Activated CD8-positive, alpha-beta memory T cell treated with anti-CD3 and anti-CD28 coated beads, Interleukin-2, amount 50 U/mL, for 24 hours (primary cell): ENCODE data around the gene AHCYL1.

Experiments
- DNase-seq: peaks from one replicate; pipeline ENCODE4 v3.0.0-alpha.2; 2020; ENCODE audit errors: extremely low read depth

AHCYL1 gene

DNA sequence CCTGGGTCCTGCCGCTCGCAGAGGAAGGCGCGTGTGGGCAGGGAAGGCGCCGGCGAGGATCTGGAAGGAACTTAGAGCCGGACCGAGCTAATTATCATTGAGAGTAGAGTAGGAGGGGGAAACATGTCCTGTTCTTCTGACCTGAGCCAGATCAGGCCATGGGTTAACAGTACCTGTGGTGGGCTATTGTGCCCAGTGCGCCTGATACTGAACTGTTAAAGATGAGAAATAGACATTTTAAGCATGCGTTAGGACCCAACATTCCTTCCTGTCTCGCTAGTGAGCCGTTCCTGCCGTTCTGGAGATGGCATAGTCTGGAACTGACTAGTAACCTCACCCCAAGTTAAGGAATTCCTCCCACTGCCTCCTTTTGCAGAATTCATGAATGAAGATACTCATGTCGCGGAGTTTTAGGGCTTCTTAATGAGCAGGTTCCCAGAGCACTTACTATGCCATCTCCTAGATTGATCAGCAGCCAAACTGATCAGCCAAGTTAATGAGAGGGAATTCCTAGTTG, 50.7 kb downstream of the AHCYL1 start:
- DNase-seq, result no peak

DNA sequence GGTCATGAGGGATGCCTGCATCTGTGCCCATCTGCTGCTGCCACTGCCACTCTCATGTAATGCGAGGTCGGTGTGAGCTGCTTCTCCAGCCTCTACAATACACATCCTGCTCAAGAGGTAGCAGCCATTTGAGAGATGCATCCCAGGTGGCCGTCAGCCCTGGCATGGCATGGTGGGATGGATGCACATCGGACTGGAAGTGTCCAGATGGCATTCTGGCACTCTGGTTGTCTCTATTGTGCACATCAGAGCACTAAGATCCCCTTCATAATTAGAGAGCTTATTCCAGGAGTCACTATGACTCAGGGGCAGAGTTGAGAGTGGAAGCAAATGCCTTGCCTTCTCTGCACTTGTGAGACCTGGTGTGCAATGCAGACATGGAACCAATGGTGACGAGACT, 53.7 kb downstream of the AHCYL1 start:
- DNase-seq, result no peak

DNA sequence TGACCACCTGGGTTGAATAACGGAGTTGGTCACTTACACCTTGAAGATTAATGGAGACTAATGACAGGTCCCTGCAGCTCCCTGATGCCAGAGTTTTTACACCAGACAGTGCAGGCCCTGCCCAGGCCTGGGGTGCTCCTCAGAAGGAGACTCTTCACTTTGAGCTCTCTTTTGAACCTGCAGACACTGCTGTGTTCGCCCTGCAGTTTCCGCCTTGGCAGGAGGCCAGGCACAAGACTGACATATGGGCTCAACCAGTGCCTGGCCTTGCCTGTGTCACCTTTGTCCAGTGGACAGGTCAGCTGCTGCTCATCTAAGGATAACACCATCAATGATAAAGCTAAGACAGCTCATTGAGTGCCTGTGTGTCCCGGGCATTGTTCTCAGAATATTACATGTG, 55.1 kb downstream of the AHCYL1 start:
- no peak for DNase-seq

DNA sequence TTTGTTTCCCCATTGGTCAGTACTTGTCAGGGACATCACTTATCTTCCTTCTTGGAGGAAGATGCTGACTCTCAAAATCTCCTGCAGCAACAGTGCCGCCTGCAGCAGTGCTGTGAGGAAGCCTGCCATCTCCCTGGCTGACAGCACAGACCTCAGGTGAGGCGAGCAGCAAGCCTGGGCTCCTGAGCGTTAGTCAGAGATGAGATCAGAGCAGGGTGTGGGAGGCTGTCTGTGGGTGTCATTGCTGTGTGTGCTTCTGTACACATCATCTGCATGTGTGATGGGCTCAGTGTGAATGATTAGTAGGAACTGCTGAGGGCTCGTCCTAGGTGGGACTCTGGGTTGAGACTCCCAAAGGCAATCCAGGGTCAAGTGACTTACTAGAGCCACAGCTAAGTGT, 56.0 kb downstream of the AHCYL1 start:
- DNase-seq, result no peak

DNA sequence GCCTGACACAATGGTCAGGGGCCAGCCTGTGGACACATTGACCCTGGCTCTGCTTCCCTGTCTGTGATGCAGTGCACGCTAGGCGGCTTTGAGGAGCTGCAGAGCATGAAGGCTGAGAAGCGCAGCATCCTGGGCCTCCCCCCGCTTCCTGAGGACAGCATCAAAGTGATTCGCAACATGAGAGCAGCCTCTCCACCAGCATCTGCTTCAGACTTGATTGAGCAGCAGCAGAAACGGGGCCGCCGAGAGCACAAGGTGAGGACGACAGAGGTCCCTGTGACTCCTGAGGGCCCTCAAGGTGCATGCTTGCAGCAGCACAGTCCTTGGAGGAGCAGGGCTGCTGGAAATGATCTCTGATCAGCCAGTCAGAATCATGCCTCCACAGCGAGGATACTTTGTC, 58.5 kb downstream of the AHCYL1 start:
- no peak for DNase-seq

DNA sequence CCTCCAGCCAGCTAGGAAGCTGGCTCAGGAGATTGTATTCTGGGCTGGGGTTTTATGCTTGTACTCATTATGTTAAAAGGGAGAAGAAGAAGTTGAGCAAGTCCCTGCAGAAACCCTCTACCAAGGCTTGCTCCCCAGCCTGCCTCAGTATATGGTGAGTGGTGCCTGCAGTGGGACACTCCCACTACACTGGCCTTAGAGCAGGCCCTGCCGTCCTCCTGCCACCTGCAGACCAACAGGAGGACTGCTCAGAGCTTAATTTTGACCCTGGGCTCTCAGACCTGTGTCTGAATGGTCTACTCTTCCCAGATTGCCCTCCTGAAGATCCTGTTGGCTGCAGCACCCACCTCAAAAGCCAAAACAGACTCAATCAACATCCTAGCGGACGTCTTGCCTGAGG, 62.9 kb downstream of the AHCYL1 start:
- no peak for DNase-seq

DNA sequence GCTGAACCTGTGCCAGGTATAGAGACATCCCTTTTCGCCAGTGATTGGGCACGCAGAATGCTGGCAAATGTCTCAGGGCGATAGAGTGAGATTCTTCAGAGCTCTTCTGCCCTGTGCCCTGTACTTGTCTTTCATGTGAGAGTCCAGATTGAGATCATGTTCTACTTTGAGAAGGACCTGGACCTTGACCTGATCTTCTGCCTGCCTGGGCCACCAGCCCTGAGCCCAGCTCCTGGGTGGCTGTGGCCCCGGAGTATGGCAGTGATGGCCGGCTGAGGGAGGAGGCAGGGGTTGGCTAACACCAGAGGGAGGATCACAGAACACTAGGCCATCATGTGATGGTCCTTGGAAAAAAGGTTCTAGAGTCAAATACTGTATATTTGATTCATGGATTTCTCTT, 63.7 kb downstream of the AHCYL1 start:
- DNase-seq, result no peak

DNA sequence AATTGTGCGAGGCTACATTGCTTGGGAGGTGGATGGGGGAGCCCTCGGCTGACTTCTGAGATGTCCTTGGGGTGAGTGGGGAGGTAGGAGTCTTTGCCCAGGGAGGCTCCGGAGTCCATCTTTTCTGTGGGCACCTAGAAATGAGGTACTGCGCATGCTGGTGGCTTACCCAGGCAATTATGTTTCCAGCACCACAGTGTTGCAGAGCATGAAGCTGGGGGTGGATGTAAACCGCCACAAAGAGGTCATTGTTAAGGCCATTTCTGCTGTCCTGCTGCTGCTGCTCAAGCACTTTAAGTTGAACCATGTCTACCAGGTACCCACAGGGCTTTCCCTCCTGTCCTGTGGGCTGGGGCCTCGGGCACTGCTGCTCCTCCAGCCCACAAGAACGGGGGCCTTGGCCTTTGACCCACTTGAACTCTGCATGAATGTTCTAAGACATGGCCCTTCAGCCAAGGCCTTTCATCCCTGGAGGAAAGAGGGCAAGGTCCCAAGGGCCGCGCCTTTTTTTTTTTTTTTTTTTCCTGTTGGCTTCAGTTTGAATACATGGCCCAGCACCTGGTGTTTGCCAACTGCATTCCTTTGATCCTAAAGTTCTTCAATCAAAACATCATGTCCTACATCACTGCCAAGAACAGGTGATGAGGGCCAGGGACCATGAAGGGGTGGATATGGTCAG, 64.5 kb downstream of the AHCYL1 start:
- DNase-seq, result no peak

DNA sequence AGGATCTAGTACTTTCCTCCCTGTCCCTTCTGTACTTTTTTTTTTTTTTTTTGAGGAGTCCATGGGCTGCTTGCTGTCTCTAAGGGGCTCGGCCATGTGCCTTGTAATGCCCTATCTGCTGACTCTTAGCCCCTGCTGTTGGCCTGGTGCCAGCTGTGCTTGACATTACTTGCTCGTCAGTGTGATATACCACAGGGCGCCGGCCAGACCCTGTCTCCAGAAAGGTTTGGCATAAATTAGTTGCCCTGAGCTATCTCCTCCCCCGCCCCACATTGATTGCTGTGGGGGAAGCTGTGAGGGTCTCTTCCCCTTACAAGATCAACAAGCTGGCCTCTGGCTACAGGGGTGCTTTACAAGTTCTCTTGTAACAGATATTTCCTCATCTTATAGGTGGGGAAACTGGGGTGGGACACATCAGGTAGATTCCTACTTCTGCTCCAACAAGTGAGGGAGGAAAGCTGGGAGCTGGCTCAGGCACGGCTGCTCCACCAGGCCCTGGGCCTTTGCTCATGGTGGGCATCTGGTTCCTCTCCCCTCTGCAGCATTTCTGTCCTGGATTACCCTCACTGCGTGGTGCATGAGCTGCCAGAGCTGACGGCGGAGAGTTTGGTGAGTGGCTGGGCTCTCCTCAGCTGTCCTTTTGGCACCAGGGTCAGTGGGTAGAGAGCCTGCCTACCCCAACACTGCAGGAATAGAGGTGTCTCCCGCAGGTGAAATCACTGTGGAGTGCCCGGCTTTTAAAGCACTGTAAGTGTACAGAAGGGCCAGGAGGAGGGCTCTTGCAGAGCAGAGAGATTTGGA, 65.4 kb downstream of the AHCYL1 start:
- no peak for DNase-seq

DNA sequence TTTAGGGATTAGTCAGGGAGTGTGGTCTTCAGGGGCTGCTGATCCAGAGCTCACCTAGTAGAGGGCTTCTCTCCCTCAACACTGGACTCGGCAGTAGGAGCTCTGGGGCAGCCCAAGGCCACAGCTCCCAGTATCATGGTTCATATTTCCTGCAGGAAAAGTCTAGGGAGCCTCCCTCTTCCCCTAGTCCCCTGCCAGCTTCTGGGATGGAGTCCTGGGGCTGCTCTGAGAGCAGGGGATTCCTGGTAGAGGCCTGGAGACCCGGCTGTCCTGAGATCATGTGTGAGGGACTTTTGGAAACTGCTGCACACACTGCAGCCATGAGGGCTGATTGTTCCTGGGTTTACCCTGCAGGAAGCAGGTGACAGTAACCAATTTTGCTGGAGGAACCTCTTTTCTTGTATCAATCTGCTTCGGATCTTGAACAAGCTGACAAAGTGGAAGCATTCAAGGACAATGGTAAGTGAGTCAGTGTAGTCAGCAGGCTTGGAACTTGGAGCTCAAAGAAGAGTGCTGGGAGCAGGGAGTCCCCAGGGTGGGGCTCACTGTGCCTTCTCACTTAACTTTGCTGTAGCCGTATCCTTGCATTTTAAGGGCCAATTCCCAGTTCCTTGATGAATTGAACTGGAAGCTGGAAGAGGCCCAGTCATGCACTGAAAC, 66.2 kb downstream of the AHCYL1 start:
- DNase-seq, result no peak

DNA sequence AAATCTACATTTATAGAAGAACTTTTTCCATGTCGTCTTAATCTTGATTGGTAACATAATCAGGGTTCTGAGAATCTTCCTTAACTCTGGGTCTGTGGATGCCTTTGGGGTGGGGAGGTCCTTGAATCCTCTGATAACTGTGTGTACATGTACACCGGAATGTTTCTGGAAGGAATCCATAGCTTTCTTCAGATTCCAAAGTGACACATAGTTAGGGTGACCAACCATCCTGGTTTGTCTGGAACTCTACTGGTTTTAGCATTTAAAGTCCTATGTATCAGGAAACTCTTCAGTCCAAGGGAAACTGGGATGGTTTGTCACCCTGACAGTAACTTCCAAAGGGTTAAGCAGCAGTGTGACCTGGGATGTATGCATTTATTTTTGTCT, 66.7 kb downstream of the AHCYL1 start:
- no peak for DNase-seq

DNA sequence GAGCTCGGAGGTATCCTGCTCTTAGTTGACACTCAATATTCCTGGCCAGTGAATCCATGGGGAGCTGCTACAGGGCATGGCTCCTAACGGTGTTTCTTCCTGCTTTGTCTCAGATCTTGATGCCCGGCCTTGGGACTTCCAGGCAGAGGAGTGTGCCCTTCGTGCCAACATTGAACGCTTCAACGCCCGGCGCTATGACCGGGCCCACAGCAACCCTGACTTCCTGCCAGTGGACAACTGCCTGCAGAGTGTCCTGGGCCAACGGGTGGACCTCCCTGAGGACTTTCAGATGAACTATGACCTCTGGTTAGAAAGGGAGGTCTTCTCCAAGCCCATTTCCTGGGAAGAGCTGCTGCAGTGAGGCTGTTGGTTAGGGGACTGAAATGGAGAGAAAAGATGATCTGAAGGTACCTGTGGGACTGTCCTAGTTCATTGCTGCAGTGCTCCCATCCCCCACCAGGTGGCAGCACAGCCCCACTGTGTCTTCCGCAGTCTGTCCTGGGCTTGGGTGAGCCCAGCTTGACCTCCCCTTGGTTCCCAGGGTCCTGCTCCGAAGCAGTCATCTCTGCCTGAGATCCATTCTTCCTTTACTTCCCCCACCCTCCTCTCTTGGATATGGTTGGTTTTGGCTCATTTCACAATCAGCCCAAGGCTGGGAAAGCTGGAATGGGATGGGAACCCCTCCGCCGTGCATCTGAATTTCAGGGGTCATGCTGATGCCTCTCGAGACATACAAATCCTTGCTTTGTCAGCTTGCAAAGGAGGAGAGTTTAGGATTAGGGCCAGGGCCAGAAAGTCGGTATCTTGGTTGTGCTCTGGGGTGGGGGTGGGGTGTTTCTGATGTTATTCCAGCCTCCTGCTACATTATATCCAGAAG, 69.2 kb downstream of the AHCYL1 start:
- DNase-seq, result peak; percentile 41

DNA sequence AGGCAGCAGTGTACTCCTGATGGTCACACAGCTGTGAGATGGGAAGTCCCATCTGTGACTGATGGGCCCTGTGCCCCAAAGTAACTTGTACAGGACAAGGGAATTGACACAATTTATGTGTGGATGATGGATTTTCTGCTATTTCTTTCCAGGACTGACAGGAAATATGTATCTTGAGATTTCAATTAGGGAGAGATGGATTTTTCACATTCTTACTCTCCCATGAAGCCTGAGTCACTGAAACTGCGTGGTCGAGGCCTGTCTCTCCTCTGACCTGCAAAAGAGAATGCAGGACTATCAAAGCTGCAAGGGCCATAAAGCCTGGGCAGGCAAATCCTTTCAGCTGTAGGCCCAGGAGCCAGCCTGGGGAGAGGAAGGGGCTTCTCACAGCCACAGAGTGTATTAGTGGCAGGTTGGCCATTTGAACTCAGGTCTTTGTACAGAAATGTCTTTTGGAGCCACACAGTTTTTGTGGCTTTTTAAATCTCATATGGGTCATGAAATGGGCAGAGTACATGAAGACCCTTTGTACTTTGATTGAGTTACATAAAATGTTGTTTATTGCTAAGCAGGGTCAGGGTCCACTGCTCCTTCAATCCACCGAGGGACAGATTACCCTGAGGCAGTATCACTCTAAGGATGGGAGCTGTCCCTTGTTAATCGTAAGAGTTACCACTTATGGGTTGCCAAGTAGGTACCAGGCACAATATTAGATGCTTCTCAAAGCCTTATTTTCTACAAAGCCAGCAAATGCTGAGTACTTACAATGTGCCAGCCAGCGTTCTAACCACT, 71.1 kb downstream of the AHCYL1 start:
- no peak for DNase-seq

DNA sequence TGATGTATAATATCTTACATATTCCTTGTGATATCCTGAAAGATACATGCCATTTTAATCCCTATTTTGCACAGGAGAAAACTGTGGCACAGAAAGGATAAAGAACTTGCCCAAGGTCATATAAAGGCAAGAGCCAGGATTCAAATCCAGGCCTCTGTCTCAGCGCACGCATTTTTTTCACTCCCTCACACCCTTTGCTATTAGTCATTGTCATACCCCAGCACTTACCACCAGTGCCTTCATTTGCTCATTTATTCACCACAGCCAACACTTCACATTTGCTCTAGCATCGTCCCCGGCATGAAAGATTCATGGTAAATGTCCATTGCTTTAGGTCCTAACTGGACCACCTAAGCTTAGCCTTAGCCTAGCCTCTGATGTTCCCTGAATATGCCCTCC, 71.7 kb downstream of the AHCYL1 start:
- DNase-seq, result no peak

DNA sequence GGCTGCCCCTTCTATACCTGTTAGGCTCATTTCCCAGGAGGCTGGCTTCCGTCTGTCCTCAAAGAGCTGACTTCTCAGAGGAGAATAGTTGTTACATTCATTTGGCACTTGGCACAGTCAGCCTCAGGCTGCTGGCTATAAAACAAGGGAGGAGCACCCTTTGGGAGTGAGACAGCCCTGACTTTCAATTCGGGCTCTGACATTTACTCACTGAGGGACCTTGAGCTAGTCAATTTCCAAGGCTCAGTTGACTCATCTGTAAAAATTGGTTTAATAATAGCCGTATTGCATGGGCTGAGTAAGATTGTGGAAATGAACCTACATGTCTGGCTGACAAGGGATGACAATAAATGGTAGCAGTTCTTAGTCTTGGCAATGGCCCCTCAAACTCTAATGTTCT, 72.2 kb downstream of the AHCYL1 start:
- DNase-seq, result no peak

DNA sequence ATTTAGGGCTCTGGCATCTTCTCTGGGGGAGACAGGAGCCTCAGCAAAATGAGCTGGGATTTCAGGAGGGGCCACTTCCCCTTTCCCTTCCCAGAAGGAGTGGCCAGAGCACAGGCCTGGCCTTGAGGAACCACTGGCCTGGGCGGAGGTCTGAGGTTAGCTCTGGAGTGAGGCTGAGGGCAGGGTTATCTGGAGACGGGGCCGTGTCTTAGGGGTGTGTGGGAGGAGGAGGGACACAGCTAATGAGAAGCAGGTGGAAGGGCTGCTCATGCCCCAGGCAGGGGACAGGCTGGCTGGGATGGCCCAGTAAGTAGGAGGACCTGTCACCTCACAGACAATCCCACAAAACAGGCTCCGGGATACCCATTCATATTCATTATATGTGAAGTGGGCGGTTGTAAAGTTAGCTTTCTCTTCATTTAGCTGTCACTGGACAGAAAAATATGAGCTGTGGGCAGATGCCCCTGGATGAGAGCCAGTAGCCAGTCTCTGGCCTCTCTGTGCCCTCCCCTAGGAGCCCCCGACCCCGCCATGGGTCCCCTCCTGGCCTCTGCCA, 73.5 kb downstream of the AHCYL1 start:
- no peak for DNase-seq

DNA sequence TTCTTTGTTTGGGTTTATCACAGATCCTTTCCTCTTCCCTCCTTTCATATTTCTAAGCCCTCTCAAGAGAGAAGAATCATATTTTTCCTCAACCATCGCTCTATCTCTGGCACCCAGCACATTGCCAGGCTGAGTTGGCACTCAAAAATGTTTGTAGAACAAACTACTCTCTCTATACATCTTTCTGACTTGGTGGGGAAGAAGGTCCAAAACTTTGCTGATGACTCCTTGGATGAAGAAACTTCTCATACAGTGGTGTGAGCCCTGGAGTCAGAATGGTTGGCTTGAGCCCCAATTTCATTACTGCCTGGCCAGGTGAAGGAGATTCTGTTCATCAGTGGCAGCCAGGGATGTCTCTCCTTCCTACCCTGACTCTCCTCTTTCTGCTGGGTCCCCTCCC, 74.0 kb downstream of the AHCYL1 start:
- no peak for DNase-seq

DNA sequence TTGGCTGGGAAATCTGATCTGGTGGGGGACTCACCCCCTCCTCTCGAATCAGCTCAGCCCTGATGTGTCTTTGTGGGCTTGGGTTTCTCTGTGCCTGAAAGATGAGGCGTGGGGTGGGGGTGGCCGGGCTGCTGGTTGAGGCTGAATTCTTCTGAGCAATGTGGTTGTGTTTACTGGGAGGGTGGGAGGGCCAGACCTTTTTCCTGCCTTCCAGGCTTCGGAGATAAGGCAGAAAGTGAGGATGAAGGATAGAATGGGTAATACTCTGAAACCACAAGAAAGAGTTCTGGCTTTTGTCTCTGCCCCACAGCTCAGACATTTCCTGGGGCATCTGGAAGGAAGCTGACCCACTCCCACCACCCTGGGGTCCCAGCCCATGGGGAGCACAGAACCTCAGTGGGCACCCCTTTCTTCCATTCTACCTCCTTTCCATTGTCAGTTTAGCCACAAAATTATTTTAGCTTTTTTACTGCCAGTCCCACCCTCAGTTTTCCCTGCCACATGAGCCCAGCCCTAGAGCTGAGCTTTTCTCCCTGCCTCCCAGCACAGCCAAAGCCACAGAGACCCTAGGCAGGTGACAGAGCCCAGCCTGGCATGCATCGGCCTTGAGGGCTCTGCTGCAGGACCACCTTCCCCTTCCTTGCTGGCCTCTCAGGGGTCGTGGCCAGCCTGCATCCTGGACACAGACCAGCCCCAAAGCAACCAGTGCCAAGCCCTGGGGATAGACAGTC, 74.7 kb downstream of the AHCYL1 start:
- no peak for DNase-seq

DNA sequence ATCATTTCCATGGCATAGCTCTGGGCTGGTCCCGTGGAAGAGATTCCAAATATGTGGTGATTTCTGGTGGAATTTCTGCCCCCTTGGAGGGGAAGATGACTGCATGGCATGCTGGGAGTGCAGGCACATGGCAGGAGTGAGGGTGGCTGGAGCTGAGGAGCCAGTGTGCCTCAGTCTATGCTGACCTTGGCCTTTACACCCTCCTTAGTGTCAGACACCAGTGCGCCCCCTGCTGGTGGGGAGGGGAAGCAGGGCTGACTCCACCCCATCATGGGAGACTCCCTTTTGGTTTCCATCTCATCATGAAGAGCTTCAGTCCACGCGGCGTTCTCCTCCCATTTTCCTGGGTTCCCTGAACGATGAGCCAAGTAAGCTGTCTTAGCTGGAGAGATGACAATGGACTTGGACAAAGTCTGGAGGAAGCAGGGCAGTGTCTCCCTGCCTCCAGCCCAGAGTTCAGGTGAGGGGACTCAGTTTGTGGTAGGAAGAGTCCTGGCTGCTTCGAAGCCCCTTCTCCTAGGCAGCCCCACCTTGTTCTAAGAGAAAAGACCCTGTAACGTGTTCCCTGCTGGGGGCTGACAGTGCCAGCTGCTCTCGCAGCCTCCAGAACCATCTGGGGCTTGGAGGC, 75.6 kb downstream of the AHCYL1 start:
- DNase-seq, result peak; percentile 40

DNA sequence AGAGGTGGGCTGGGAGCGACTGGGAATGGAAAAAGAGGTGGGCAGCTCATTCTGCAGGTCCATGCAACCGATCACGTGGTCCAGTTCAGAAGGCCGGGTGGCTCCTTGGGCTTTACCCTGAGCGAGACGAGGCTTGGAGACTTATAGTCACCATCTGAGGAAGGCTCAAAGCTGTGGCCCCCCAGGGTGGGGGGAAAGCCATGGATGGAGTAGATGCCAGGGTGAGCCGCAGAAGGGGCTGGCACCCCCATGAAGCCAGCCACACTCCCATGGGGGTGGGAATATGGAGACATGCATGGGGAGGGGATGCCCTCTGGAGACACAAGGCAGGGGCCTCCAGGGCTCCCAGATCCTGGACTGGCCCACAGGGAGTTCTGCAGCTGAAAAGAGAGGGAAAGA, 76.1 kb downstream of the AHCYL1 start:
- no peak for DNase-seq
